ENCODE measurements around the gene SP2. TPM values are rescaled to one million over a fixed set of nuclear protein-coding genes. Genes with fewer than 3 reads are reported as not detected.

The SP2 gene
- total RNA-seq, 1 experiment from 2014 or later = 22.2 TPM

DNA sequence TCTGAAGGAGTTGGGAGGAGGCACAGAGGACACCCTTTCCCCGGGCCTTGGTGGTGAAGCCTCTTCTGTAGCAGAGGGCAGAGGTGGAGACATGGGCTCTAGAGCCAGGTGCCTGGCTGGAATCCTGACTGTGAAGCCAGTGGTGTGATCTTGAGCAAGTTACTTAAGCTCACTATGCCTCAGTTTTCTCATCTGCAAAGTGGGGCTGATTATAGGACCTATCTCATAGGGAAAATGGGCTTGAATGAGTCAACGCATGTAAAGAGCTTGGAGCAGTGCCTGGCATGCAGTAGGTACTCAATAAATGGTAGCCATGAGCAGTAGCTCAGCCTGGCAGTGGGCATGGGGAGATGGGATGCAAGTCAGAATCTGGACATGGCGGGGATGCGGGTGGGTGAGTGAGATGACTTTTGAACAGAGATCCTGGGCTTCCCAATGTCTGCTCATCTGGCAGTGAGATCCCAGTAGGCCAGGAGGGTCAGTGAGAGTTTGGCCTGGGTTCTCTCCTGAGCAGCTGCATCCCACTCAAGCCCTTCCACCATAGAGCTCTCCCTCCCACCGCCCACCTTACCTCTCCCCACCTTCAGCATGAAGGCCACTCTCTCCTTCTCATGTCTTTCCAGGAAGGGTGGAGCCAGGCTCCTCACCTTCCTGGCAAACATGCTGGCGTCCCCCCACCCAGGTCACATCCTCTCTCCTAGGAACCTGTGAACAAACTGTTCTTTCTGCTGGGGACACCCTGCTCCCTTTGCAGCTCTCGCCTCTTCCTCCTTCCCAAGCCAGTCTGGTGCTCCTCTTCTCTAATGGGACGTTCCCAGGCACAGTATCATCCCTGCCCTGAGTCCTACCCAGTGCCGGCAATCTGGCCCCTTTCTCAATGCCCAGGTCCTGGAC is 13.1 kb upstream of the SP2 start:
- Histone ChIP-seq H2AFZ (ENCODE audit: low read depth, low read length, poor library complexity, severe bottlenecking) (no peak overlapping the region), H3K9me2 (ENCODE audit: insufficient read depth) (no peaks in the 10 kb centered on the region), H3K4me2 (ENCODE audit: low read length) (no peak overlapping the region), H3K27ac (ENCODE audit: low read depth, low read length) (no peak overlapping the region), H3K9me3 (ENCODE audit: control insufficient read depth in 1 of 2, insufficient read depth in 1 of 2, low read depth in 1 of 2, low read length in 2 of 2) (no peaks in the 10 kb centered on the region), H3K9ac (ENCODE audit: low read length) (no peak overlapping the region), H3K27me3 (ENCODE audit: insufficient read depth, low read length) (no peaks in the 10 kb centered on the region), H3K4me1 (ENCODE audit: control insufficient read depth in 1 of 2, insufficient read depth in 2 of 2, low read length in 2 of 2) (peaks cover 2 to 41% of the 10 kb centered on the region in 2 experiments), H4K20me1 (ENCODE audit: insufficient read depth) (no peaks in the 10 kb centered on the region), H3K4me3 (replicated peaks in 1 of 2; ENCODE audit: low read depth in 1 of 2, low read length in 2 of 2) (no peak overlapping the region), H3K79me2 (ENCODE audit: insufficient read depth, low read length) (no peaks in the 10 kb centered on the region), H3K36me3 (ENCODE audit: control insufficient read depth in 1 of 2, insufficient read depth in 2 of 2, low read length in 2 of 2) (no peaks in the 10 kb centered on the region)
- intact Hi-C loops (cut with micrococcal nuclease) = no loop called here
- ATAC-seq = no peak
- ChIA-PET RAD21 (ENCODE audit: low non-redundant PET in 1 of 2, low total read pairs in 2 of 2, uncharacterized antibody in 2 of 2, unreplicated experiment in 2 of 2) (no interaction called here), CTCF (interaction anchor here (2.3 kb wide), 1 partner anchor 40 kb away, joined by 7 read pairs; no protein-coding TSS in a partner anchor), POLR2A (interaction anchor here (1.0 kb wide), 1 partner anchor 12 kb away, joined by 3 read pairs; no protein-coding TSS in a partner anchor)
- TF ChIP-seq POLR2AphosphoS5 (IDR thresholded peaks at IDR 0.05; ENCODE audit: low read depth, low read length) = no peak
- TF ChIP-seq, protein P1, sequence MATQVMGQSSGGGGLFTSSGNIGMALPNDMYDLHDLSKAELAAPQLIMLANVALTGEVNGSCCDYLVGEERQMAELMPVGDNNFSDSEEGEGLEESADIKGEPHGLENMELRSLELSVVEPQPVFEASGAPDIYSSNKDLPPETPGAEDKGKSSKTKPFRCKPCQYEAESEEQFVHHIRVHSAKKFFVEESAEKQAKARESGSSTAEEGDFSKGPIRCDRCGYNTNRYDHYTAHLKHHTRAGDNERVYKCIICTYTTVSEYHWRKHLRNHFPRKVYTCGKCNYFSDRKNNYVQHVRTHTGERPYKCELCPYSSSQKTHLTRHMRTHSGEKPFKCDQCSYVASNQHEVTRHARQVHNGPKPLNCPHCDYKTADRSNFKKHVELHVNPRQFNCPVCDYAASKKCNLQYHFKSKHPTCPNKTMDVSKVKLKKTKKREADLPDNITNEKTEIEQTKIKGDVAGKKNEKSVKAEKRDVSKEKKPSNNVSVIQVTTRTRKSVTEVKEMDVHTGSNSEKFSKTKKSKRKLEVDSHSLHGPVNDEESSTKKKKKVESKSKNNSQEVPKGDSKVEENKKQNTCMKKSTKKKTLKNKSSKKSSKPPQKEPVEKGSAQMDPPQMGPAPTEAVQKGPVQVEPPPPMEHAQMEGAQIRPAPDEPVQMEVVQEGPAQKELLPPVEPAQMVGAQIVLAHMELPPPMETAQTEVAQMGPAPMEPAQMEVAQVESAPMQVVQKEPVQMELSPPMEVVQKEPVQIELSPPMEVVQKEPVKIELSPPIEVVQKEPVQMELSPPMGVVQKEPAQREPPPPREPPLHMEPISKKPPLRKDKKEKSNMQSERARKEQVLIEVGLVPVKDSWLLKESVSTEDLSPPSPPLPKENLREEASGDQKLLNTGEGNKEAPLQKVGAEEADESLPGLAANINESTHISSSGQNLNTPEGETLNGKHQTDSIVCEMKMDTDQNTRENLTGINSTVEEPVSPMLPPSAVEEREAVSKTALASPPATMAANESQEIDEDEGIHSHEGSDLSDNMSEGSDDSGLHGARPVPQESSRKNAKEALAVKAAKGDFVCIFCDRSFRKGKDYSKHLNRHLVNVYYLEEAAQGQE (IDR thresholded peaks at IDR 0.05; ENCODE audit: low read depth) = no peak
- TF ChIP-seq, protein P2, sequence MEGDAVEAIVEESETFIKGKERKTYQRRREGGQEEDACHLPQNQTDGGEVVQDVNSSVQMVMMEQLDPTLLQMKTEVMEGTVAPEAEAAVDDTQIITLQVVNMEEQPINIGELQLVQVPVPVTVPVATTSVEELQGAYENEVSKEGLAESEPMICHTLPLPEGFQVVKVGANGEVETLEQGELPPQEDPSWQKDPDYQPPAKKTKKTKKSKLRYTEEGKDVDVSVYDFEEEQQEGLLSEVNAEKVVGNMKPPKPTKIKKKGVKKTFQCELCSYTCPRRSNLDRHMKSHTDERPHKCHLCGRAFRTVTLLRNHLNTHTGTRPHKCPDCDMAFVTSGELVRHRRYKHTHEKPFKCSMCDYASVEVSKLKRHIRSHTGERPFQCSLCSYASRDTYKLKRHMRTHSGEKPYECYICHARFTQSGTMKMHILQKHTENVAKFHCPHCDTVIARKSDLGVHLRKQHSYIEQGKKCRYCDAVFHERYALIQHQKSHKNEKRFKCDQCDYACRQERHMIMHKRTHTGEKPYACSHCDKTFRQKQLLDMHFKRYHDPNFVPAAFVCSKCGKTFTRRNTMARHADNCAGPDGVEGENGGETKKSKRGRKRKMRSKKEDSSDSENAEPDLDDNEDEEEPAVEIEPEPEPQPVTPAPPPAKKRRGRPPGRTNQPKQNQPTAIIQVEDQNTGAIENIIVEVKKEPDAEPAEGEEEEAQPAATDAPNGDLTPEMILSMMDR (IDR thresholded peaks at IDR 0.05 in 2 of 3, conservative IDR thresholded peaks at IDR 0.05 in 1 of 3; ENCODE audit: borderline replicate concordance in 1 of 3, insufficient read depth in 1 of 3, low read depth in 2 of 3, low read length in 2 of 3) = no peak
- TF ChIP-seq, protein P3, sequence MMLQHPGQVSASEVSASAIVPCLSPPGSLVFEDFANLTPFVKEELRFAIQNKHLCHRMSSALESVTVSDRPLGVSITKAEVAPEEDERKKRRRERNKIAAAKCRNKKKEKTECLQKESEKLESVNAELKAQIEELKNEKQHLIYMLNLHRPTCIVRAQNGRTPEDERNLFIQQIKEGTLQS (IDR thresholded peaks at IDR 0.05) = no peak
- BruUV-seq (replicated peaks) = no TSS peak
- no peak for DNase-seq (ENCODE audit: low read depth, low spot score)
